Dedifferentiated amniotic fluid mesenchymal stem cell (primary cell): ENCODE data around the gene PEMT.

Experiments used
- DNase-seq: peaks from one replicate; pipeline ENCODE4 v3.0.0-alpha.2; 2016; ENCODE audit errors: extremely low spot score

The PEMT gene

GRCh38 chr17:17605083-17605728, 13.7 kb upstream of the PEMT start:
- DNase-seq = no peak

- no peak for DNase-seq
These were observed 12.4 kb upstream of the PEMT start for GRCh38 chr17:17603895-17604225.

GRCh38 chr17:17603178-17603894, 11.8 kb upstream of the PEMT start:
- no peak for DNase-seq

- DNase-seq = no peak
These were observed 8.5 kb upstream of the PEMT start for GRCh38 chr17:17599965-17600364.

GRCh38 chr17:17598003-17598402, 6.5 kb upstream of the PEMT start:
- DNase-seq = no peak

GRCh38 chr17:17595755-17596154, 4.2 kb upstream of the PEMT start:
- DNase-seq = no peak

- DNase-seq = no peak
These were observed 1.7 kb upstream of the PEMT start for GRCh38 chr17:17593222-17593620.

GRCh38 chr17:17590883-17591354, 589 bp downstream of the PEMT start:
- DNase-seq = no peak

GRCh38 chr17:17590141-17590751, 1.3 kb downstream of the PEMT start:
- no peak for DNase-seq

GRCh38 chr17:17587614-17588337, 3.7 kb downstream of the PEMT start:
- no peak for DNase-seq

- no peak for DNase-seq
These were observed 9.1 kb downstream of the PEMT start for GRCh38 chr17:17582372-17582771.

- DNase-seq = no peak
These were observed 10.0 kb downstream of the PEMT start for GRCh38 chr17:17581509-17581908.

GRCh38 chr17:17580662-17581470, 10.6 kb downstream of the PEMT start:
- no peak for DNase-seq

- DNase-seq = no peak
These were observed 11.8 kb downstream of the PEMT start for GRCh38 chr17:17579691-17580090.

GRCh38 chr17:17577373-17577772, 14.1 kb downstream of the PEMT start:
- no peak for DNase-seq

GRCh38 chr17:17576772-17577234, 14.7 kb downstream of the PEMT start:
- DNase-seq = no peak

- no peak for DNase-seq
These were observed 15.9 kb downstream of the PEMT start for GRCh38 chr17:17575360-17576251.

GRCh38 chr17:17573912-17574311, 17.6 kb downstream of the PEMT start:
- no peak for DNase-seq

GRCh38 chr17:17572010-17572785, 19.3 kb downstream of the PEMT start:
- no peak for DNase-seq
